Stimulated activated naive CD8-positive, alpha-beta T cell treated with anti-CD3 and anti-CD28 coated beads, Interleukin-15, Interleukin-2, amounts not matched to agents 100 ng/mL and 50 ng/mL, for 24 hours (primary cell): ENCODE data around the gene KDM2B.
"Not testable (repeated sequence)": the region's sequence is repeated elsewhere in the genome, so short reads cannot be mapped to it uniquely, and the experiment has no call there.

Source experiments
- H3K27ac Mint-ChIP-seq: one replicate; pipeline ENCODE4 v1.8.0; 2021; ENCODE audit warnings: mild to moderate bottlenecking, mixed read lengths
- H3K27me3 Mint-ChIP-seq: one replicate; pipeline ENCODE4 v1.8.0; 2021; ENCODE audit warnings: mixed read lengths
- H3K36me3 Mint-ChIP-seq: one replicate; pipeline ENCODE4 v1.8.0; 2021; ENCODE audit warnings: low read depth, mixed read lengths
- H3K4me1 Mint-ChIP-seq: one replicate; pipeline ENCODE4 v1.8.0; 2021; ENCODE audit warnings: low read depth, mixed read lengths
- H3K4me3 Mint-ChIP-seq: one replicate; pipeline ENCODE4 v1.8.0; 2021; ENCODE audit warnings: mild to moderate bottlenecking, mixed read lengths
- H3K9me3 Mint-ChIP-seq: one replicate; pipeline ENCODE4 v1.8.0; 2021; ENCODE audit warnings: mixed read lengths

The KDM2B gene

GRCh38 chr12:121602766-121603165 is 21.9 kb upstream of the KDM2B start:
- Mint-ChIP-seq H3K27ac (no peak overlapping the region), H3K4me3 (no peak overlapping the region), H3K9me3 (no peaks in the 10 kb centered on the region), H3K4me1 (no peaks in the 10 kb centered on the region), H3K36me3 (no peaks in the 10 kb centered on the region), H3K27me3 (no peaks in the 10 kb centered on the region)

GRCh38 chr12:121600702-121601336 is 20.0 kb upstream of the KDM2B start:
- no peaks in the 10 kb centered on the region for H3K9me3 Mint-ChIP-seq
- no peak overlapping the region for H3K27ac Mint-ChIP-seq
- no peaks in the 10 kb centered on the region for H3K4me1 Mint-ChIP-seq
- H3K36me3 Mint-ChIP-seq = no peaks in the 10 kb centered on the region
- no peak overlapping the region for H3K4me3 Mint-ChIP-seq
- no peaks in the 10 kb centered on the region for H3K27me3 Mint-ChIP-seq

- Mint-ChIP-seq H3K9me3 (no peaks in the 10 kb centered on the region), H3K27ac (no peak overlapping the region), H3K27me3 (no peaks in the 10 kb centered on the region)
These were observed 15.7 kb upstream of the KDM2B start for GRCh38 chr12:121596526-121596925.

GRCh38 chr12:121595520-121595919 is 14.7 kb upstream of the KDM2B start:
- Mint-ChIP-seq H3K27ac (no peak overlapping the region), H3K4me1 (peaks cover 27% of the 10 kb centered on the region), H3K36me3 (no peaks in the 10 kb centered on the region), H3K9me3 (no peaks in the 10 kb centered on the region), H3K4me3 (no peak overlapping the region), H3K27me3 (no peaks in the 10 kb centered on the region)

More at GRCh38 chr12:121596526-121596925, 15.7 kb upstream of the KDM2B start:
- H3K36me3 Mint-ChIP-seq = no peaks in the 10 kb centered on the region
- H3K4me1 Mint-ChIP-seq = peaks cover 17% of the 10 kb centered on the region
- H3K4me3 Mint-ChIP-seq = no peak overlapping the region

DNA sequence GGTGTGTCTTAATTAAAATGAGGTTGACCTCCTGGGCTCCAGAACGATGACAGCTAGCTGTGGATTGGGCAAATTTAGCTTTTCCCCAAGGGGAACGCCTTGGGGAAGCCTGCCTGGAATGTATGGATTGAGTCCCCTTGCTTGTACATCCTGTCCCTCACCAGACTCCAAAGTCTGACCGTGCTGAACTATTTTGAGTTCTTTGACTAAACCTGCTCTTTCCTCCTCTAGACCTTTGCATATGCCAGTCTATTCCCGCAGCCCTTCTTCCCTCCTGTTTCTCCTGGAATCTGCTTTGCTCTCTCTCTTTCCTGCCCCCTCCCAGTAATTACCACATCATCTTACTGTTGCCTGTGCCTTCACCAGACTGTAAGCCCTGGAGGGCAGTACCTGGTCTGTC is 11.5 kb upstream of the KDM2B start:
- H3K4me1 Mint-ChIP-seq = peaks cover 38% of the 10 kb centered on the region
- no peaks in the 10 kb centered on the region for H3K27me3 Mint-ChIP-seq
- H3K9me3 Mint-ChIP-seq = no peaks in the 10 kb centered on the region
- H3K4me3 Mint-ChIP-seq = no peak overlapping the region
- no peak overlapping the region for H3K27ac Mint-ChIP-seq
- H3K36me3 Mint-ChIP-seq = no peaks in the 10 kb centered on the region

DNA sequence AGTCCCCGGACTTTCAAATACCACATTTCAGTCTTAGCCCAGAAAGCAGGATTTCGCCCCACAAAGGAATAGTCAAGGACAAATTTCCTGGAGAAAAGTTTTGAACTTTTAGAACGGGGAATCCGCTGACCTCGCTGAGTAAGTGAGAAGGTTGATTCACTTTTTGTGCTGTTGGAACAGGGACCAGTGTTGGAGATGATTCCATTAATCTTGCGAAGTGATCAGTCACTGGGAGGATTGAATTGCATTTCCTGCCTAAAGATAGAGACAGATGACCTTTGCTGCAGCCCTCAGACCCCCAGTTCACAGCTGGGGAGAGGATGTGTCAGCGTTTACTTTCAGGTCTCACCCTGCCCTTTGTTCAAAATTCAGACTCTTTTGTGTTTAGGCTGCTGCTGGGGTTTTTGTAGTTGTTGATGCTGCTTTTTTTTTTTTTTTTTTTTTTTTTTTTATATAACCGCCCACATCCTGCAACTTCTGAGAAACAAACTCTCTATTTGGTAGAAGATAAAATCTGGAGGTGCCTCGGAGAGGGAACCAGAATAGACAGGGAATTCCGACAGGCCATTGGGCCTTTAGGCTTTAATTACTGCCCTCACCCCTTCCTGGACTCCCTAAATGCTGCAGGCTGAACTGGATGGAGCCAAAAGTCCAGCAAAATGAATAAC is 9.8 kb upstream of the KDM2B start:
- H3K27ac Mint-ChIP-seq = peak overlapping the region; percentile 96
- no peaks in the 10 kb centered on the region for H3K27me3 Mint-ChIP-seq
- H3K4me1 Mint-ChIP-seq = peaks cover 38% of the 10 kb centered on the region
- no peaks in the 10 kb centered on the region for H3K9me3 Mint-ChIP-seq
- peak overlapping the region; percentile 78 for H3K4me3 Mint-ChIP-seq
- H3K36me3 Mint-ChIP-seq = no peaks in the 10 kb centered on the region

DNA sequence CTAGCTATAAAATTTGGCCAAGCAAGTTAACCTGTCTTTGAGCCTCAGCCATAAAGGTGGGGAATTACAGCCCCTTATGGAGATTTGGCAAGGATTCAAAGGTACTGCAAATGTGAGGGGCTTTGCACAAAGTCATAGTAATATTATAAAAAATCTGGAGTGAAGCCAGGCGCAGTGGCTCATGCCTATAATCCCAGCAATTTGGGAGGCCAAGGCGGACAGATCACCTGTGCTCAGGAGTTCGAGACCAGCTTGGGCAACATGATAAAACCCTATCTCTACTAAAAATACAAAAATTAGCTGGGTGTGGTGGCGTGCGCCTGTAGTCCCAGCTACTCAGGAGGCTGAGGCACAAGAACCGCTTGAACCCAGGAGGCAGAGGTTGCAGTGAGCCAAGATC is 4.1 kb upstream of the KDM2B start:
- H3K4me3 Mint-ChIP-seq, H3K27ac Mint-ChIP-seq, H3K9me3 Mint-ChIP-seq, H3K36me3 Mint-ChIP-seq, H3K27me3 Mint-ChIP-seq: not testable (repeated sequence)
- H3K4me1 Mint-ChIP-seq = peaks cover 33% of the 10 kb centered on the region

DNA sequence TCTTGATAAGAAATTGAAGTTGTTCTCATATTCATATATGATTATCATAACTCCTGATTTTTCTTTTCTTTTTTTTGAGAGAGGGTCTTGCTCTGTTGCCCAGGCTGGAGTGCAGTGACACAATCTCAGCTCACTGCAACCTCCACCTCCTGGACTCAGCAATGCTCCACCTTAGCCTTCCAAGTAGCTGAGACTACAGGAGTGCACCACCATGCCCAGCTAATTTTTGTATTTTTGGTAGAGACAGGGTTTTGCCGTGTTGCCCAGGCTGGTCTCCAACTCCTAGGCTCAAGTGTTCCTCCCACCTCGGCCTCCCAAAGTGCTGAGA is 2.5 kb upstream of the KDM2B start:
- H3K27ac Mint-ChIP-seq, H3K27me3 Mint-ChIP-seq, H3K36me3 Mint-ChIP-seq, H3K9me3 Mint-ChIP-seq, H3K4me3 Mint-ChIP-seq: not testable (repeated sequence)
- peaks cover 30% of the 10 kb centered on the region for H3K4me1 Mint-ChIP-seq

- Mint-ChIP-seq H3K4me1 (peaks cover 30% of the 10 kb centered on the region), H3K9me3 (no peaks in the 10 kb centered on the region), H3K36me3 (no peaks in the 10 kb centered on the region), H3K4me3 (no peak overlapping the region), H3K27me3 (no peaks in the 10 kb centered on the region), H3K27ac (no peak overlapping the region)
These were observed 1.9 kb upstream of the KDM2B start for GRCh38 chr12:121582583-121583333.

DNA sequence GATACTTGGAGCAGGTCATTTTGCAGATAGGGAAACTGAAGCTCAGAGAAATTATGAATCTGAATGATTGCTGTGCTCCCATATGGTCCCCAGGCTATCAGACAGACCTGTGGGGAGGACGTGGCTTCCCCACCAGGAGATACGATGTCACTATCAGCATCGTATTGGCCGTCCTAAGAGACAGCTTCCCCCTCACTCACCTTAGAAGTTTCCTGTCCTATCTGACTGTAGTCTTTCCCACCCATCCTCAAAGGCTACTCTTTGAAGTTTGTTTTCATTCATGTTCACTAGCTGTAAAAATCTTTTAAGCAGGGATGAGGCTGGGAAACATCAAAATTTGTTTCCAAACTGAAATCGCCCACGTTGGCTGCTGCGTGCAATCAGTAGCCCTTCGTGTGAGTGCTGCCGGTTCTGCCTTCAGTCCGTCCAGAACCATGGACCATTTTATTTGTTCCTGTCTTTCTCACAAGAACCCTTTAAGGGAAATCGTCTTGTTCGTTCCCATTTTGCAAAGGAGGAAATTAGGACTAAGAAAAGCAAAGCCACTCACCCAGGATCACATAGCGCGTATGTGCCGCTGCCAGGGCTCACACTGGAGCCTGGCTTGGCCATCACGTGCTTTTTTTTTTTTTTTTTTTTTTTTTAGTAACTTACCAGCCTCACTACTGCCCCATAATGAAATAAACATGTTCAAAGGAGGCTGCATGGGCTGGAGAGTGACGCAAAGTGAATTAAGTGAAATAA is 1.0 kb upstream of the KDM2B start:
- peak overlapping the region; percentile 85 for H3K4me3 Mint-ChIP-seq
- no peaks in the 10 kb centered on the region for H3K27me3 Mint-ChIP-seq
- peak overlapping the region; percentile 49 for H3K27ac Mint-ChIP-seq
- no peaks in the 10 kb centered on the region for H3K36me3 Mint-ChIP-seq
- H3K4me1 Mint-ChIP-seq = peaks cover 36% of the 10 kb centered on the region
- H3K9me3 Mint-ChIP-seq = no peaks in the 10 kb centered on the region

DNA sequence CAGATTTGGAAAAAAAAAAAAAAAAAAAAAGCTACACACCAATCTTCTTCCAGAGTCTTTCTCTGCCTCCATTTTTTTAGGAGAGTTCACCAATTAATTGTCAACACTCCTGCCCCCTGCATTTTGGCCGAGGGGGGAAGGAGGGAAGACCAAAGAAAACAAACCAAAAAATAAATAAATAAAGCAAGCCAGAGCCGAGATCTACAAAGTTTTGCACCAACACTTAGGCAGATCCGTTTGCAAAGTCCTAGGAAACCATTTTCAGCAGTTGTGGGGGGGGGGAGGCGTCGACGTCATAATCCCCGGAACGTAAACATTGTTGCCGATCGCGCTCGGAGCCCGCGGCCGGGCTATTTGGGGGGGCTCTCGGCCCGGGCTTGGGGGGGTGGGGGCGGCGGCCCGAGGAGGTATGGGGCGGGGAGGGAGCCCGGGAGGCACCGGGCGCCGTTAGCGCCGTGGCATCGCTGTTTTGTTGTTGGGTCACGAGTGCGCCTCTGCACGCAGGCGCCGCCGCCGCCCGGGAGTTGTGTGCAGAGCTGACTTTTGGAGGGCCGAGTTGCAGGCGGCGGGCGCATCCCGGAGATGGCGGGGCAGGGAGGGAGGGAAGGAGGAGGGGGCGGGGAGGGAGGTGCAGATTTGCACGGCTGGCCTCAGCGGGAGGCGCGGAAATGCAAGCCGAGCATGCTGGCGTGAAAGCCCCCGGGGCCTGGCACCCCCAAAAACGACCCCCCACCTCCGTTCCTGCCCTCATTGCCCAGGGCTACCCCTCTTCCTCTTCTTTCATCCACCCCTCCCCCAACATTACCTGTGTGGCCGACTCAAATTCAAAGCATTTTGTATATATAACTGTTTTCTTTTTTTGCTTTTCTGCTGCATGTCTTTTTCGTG is 598 bp downstream of the KDM2B start:
- Mint-ChIP-seq H3K27ac (peak overlapping the region; percentile 87), H3K4me1 (peaks cover 36% of the 10 kb centered on the region), H3K27me3 (no peaks in the 10 kb centered on the region), H3K4me3 (peak overlapping the region; percentile 85), H3K36me3 (no peaks in the 10 kb centered on the region), H3K9me3 (no peaks in the 10 kb centered on the region)

DNA sequence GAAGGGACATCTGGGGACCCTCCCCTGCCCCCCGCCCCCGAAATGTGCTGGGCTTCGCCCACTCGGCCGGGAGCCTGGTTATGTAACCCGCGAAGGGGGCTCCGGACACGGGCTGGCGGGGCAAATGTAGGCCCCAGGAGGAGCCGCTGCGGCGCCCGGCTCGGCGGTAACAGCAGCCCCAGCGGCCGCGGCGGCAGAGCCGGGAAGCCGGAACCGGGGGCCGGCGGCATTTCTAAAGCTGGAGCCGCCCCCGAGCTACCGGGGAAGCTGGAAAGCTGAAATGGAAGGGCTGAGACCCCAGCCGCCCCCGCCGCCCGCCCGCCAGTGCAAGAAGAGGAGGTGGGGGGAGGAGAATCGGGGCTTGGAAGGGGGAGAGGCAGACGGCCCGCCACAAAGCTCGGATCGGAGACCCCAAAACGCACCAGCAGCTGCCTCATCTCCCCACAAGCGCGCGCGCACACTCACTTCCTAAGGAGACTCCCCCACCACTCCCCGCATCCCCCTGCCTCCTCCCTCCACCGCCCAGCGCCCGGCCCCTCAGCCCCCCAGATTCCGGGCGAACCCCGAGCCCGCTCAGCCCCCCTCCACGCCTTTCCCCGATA is 1.5 kb downstream of the KDM2B start:
- Mint-ChIP-seq H3K27ac (peak overlapping the region; percentile 87), H3K9me3 (no peaks in the 10 kb centered on the region), H3K36me3 (no peaks in the 10 kb centered on the region), H3K27me3 (no peaks in the 10 kb centered on the region), H3K4me1 (peaks cover 36% of the 10 kb centered on the region), H3K4me3 (peak overlapping the region; percentile 85)

DNA sequence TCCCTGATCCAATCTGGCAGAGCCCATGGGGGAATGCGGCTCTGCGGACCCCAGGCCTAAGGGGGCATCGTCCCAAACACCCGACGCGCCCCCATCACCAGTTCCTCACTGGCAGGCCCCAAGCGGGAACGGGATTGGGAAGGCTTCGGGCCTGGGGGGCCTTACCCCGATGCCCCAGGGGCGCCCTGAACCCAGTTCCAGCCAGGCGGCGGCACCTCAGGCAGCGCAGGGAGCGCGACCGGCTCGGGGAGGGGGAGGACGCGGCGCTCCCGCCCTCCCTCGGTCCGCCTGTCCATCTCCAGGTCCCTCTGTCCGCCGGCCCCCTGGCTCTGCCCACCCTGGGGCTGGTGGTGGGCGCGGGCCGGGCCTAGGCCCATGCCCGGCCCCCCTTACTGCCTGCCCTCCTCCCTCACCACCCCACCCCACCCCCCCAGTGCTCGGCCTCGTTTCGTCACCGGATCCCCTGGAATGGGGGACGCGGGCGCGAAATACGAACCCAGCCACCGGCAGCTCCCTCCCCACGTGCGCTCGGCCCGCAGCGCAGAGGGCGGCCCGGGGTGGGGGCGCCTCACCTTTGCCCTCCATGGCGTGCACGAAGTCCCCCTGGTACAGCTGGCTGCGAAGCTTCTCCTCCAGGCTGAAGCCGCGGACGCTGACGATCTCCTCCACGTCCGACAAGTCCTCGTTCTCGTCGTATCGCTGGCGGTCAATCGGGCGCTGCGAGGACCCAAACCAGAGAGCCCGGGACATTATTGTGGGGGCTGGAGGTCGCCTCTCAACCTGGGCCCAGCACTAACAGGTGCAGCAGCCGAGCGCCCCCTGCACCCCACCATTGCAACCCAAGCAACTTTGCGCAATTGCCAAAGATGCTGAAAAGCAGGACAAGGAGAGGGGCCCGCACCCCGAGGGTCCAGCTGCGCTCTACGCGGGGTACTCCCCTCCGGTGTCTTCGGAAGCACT is 2.3 kb downstream of the KDM2B start:
- Mint-ChIP-seq H3K27me3 (no peaks in the 10 kb centered on the region), H3K9me3 (no peaks in the 10 kb centered on the region), H3K4me3 (peak overlapping the region; percentile 85), H3K4me1 (peaks cover 36% of the 10 kb centered on the region), H3K27ac (no peak overlapping the region), H3K36me3 (peaks cover 4% of the 10 kb centered on the region)
